ENCODE results near the gene MPG.

DNA sequence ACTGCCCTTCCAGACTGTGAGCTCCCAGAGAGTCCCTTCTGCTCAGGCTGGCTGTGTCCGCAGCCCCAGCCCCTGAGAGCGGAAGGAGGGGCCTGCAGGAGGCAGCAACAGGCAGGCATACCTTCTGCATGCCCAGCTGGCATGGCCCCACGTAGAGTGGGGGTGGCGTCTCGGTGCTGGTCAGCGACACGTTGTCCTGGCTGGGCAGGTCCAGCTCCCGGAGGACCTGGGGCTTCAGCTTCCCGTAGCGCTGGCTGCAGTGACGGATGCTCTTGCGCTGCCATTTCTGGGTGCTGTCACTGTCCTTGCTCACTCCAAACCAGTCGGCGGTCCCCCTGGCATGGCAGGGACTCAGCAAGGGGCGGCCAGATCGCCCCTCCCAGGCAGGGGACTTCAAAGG, 14.6 kb upstream of the MPG start:
- TF ChIP-seq SIN3A (conservative IDR thresholded peaks at IDR 0.05 in 1 of 2, IDR thresholded peaks at IDR 0.05 in 1 of 2; ENCODE audit: low read depth in 1 of 2, low read length in 2 of 2) (no peak), HDAC6 (IDR thresholded peaks at IDR 0.05; ENCODE audit: low read depth, low read length) (no peak), POLR2A (IDR thresholded peaks at IDR 0.05; ENCODE audit: control extremely low read depth in 1 of 2, low read depth in 2 of 2, low read length in 2 of 2) (no peak), SP4 (IDR thresholded peaks at IDR 0.05; ENCODE audit: low read length) (no peak), POLR2AphosphoS5 (IDR thresholded peaks at IDR 0.05; ENCODE audit: low read depth, low read length) (no peak), SIX5 (IDR thresholded peaks at IDR 0.05; ENCODE audit: low read depth, low read length) (no peak), KDM5A (IDR thresholded peaks at IDR 0.05; ENCODE audit: low read length) (no peak), TEAD4 (IDR thresholded peaks at IDR 0.05; ENCODE audit: low read depth, low read length) (no peak), FOSL1 (IDR thresholded peaks at IDR 0.05; ENCODE audit: insufficient read depth, low read depth, low read length) (no peak), EGR1 (IDR thresholded peaks at IDR 0.05; ENCODE audit: borderline replicate concordance, low read depth, low read length) (no peak)
- TF ChIP-seq, protein P1, sequence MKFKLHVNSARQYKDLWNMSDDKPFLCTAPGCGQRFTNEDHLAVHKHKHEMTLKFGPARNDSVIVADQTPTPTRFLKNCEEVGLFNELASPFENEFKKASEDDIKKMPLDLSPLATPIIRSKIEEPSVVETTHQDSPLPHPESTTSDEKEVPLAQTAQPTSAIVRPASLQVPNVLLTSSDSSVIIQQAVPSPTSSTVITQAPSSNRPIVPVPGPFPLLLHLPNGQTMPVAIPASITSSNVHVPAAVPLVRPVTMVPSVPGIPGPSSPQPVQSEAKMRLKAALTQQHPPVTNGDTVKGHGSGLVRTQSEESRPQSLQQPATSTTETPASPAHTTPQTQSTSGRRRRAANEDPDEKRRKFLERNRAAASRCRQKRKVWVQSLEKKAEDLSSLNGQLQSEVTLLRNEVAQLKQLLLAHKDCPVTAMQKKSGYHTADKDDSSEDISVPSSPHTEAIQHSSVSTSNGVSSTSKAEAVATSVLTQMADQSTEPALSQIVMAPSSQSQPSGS (IDR thresholded peaks at IDR 0.05; ENCODE audit: low read length): no peak
- TF ChIP-seq, protein P2, sequence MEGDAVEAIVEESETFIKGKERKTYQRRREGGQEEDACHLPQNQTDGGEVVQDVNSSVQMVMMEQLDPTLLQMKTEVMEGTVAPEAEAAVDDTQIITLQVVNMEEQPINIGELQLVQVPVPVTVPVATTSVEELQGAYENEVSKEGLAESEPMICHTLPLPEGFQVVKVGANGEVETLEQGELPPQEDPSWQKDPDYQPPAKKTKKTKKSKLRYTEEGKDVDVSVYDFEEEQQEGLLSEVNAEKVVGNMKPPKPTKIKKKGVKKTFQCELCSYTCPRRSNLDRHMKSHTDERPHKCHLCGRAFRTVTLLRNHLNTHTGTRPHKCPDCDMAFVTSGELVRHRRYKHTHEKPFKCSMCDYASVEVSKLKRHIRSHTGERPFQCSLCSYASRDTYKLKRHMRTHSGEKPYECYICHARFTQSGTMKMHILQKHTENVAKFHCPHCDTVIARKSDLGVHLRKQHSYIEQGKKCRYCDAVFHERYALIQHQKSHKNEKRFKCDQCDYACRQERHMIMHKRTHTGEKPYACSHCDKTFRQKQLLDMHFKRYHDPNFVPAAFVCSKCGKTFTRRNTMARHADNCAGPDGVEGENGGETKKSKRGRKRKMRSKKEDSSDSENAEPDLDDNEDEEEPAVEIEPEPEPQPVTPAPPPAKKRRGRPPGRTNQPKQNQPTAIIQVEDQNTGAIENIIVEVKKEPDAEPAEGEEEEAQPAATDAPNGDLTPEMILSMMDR (IDR thresholded peaks at IDR 0.05; ENCODE audit: control extremely low read depth in 1 of 3, insufficient read depth in 1 of 3, low read depth in 1 of 3, low read length in 3 of 3): no peak

All from H1 (cell line).